NCI-H146 treated with DMSO at 0.1 percent for 48 hours (cell line): ENCODE data around the gene EPB41.

Experiments used
- DNase-seq: peaks from one replicate; lab custom pipeline; 2025; ENCODE audit not compliant: unreplicated experiment; lab: John Stamatoyannopoulos, UW

Gene EPB41

DNA sequence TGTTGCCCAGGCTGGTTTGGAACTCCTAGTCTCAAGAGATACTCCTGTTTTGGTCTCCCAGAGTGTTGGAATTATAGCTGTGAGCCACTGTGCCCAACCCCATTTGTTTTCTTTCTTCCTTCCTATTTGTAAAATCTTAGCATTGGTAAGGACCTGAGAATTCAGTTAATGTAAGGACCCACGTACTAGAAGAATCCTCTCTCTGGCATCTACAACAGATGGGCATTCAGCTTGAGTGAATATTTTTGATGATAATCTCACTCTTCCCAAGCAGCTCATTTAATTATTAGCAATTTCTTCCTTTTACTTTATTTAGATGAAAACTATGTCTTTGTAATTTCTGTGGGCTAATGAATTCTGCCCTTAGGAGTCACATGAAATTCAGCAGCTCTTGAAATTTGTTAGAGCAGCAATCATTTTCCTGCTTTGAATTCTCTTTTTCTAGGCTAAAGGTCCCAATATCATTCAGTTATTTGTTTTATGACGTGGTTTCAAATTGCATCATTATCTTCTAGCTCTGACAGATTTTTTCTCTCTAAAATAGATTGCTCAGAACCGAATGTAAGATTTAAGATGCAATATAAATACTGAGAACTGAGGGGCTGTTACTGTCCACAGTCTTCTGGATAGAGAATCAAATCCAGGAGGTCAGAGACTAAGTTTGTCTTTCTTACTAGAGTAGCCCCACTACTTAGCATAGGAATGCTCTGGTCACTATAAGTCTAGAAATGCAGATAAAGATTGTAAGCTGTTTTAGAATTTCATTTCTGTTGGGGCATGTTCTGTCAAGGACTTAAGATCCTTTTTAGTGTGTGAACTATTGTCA, 59.4 kb downstream of the EPB41 start:
- DNase-seq, result no peak

DNA sequence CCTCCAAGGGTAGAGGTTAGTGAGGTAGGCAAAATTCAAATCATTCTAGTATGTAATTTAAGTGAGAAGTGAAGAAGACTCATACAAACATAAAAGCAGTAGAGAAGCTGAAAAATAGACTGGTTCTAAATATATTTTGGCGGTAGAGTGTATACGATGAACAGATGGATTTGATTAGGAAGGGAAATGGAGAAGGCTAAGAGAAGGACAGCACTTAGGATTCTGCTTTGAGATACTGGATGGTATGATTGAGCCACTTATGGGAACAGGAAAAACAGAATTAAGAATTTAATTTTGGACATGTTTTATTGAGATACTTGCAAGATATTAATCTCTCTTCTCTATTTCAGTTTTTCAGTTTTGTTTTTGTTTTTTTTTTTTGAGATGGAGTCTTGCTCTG, 60.1 kb downstream of the EPB41 start:
- no peak for DNase-seq

GRCh38 chr1:28976248-28976647, 61.9 kb downstream of the EPB41 start:
- no peak for DNase-seq

- DNase-seq, result no peak
Measured at GRCh38 chr1:28981210-28981609, 66.8 kb downstream of the EPB41 start.

GRCh38 chr1:28982198-28982597, 67.8 kb downstream of the EPB41 start:
- DNase-seq, result no peak

- no peak for DNase-seq
Measured at GRCh38 chr1:28983091-28983490, 68.7 kb downstream of the EPB41 start.

- no peak for DNase-seq
Measured at GRCh38 chr1:28983509-28984310, 69.3 kb downstream of the EPB41 start.

GRCh38 chr1:28984311-28984684, 69.9 kb downstream of the EPB41 start:
- DNase-seq, result no peak

DNA sequence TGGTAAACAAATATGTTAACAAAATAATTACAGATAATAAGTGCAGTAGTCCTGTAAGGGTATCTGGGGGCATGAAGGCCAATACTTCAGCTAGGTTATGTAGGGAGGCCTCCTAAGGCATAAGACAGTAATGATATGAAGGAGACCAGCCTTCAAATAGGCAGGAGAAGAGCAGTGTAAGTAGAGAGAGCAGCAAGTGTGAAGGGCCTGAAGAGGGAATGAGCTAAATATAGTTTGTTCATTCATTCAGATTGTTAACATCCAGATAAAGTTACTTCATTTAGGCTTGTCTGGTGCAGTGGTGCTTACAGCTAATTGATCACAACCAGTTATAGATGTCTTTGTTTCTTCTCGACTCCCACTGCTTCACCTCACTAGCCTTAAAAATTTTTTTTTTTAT, 71.1 kb downstream of the EPB41 start:
- no peak for DNase-seq

GRCh38 chr1:28986306-28986910, 72.0 kb downstream of the EPB41 start:
- DNase-seq, result no peak

DNA sequence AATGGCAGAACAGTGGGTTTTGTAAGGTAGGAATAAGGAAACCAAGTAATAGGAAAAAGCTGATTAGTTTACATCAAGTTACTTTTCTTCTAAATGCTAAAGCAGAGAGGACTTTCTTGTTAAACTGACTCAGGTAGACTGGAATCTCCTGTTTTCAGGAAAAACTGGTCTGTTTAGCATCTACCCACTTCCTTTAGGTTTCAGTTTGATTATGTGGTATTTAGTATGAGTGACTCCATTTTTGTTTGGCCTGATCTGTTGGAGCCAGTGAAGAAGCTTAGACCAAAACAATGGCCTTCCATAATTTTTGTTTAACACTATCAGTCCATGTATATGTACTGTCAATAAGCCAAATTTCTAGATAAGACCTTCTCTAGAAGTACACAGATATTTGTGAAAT, 88.4 kb downstream of the EPB41 start:
- no peak for DNase-seq

- DNase-seq, result no peak
Measured at GRCh38 chr1:29004288-29004687, 89.9 kb downstream of the EPB41 start.

DNA sequence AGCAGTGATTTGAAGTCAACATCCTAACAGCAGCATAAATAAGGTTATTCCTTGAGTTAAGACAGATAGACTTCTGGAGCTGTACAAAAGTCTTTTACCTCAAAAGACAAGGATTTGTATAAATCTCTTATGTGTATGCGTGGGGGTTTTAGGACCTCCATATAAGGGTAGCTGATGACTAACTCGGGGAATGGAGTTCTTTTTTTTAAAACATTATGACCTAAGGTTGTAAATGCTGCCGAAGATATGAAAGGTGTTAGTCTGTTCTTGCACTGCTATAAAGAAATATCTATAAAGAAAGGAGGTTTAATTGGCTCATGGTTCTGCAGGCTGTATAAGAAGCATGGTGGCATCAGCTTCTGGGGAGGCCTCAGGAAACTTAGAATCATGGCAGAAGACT, 90.4 kb downstream of the EPB41 start:
- no peak for DNase-seq

GRCh38 chr1:29011775-29012174, 97.4 kb downstream of the EPB41 start:
- DNase-seq, result no peak

- DNase-seq, result no peak
Measured at GRCh38 chr1:29017235-29017634, 102.9 kb downstream of the EPB41 start.

DNA sequence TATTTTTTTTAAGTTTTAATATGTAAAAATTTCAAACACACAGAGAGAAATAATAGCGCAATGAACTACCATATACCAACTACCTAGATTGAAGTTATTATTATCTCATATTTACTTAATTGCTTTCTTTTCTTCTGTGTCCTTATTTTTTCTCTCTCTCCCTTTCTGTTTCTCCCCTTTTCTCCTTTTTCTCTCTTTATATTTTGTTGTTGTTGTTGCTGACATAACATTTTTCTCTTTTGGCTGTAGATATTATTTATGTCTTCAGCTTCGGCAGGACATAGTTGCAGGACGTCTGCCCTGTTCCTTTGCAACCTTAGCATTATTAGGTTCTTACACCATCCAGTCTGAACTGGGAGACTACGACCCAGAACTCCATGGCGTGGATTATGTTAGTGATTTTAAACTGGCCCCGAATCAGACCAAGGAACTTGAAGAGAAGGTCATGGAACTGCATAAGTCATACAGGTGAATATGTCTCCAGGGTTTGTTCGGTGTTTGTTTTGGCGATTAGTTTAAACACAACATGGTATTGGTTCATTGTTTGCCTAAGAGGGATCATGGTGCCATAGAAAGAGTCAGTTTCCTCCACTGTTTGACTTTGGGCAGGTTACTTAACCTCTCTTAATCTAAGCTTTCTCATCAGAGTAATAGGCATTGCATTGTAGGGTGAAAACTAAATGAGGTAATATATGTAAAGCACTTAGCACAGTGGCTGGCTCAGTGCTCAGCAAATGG, 103.8 kb downstream of the EPB41 start:
- DNase-seq, result no peak

- no peak for DNase-seq
Measured at GRCh38 chr1:29022620-29023019, 108.3 kb downstream of the EPB41 start.

- peak; percentile 20 for DNase-seq
Measured at GRCh38 chr1:29029667-29030066, 115.3 kb downstream of the EPB41 start.

DNA sequence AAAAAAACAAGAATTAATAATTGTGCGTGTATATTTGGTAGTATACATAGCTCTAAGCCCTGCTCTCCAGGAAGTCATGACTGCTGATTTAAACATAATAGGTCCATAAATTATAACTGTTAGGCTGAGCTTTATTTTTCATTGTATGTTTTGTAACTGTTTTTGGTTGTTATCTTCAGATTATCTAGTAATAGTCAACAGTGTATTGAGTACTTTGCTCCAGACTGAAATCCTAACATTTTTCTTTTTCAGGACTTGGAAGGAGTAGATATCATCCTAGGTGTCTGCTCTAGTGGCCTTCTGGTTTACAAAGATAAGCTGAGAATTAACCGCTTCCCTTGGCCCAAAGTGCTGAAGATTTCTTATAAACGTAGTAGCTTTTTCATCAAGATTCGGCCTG, 118.5 kb downstream of the EPB41 start:
- DNase-seq, result no peak

- peak; percentile 45 for DNase-seq
Measured at GRCh38 chr1:29033829-29034466, 119.6 kb downstream of the EPB41 start.
